HG03139 (cell line): ENCODE measurements around the gene ARHGAP9.
"Not testable (repeated sequence)": the region's sequence is repeated elsewhere in the genome, so short reads cannot be mapped to it uniquely, and the experiment has no call there.

Source experiments
- ATAC-seq: cut with Tn5 transposase; IDR thresholded peaks from one replicate; pipeline ENCODE4 v1.9.1; 2021; ENCODE audit not compliant: unreplicated experiment

Gene ARHGAP9

DNA sequence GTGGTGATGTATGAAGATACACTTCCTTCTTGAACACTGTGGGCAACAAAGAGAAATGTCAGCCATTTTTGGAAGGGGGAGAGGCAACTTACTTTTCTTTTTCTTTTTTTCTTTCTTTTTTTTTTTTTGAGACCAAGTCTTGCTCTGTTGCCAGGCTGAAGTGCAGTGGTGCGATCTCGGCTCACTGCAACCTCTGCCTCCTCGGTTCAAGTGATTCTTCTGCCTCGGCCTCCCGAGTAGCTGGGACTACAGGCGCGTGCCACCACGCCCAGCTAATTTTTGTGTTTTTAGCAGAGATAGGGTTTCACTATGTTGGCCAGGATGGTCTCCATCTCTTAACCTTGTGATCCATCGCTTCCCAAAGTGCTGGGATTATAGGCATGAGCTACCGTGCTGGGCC is 38.1 kb upstream of the ARHGAP9 start:
- not testable (repeated sequence) for ATAC-seq

DNA sequence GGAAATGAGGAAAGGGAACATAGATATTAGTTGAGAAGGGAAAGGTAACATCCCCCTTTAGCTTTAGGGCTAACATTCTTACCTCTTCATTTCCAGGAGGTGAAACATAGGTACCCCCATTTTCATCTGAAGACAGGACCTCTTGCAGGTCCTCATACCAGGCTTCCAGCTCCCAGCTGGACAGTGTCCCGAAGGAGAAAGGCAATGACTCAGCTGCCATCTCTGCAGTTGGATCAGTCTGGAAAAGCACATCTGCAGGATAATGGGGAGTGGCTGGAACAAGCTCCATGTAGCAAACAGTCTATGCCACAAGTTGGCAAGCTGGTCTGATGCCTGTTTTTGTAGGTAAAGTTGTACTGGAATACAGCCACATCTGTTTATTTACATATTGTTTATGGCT is 37.5 kb upstream of the ARHGAP9 start:
- ATAC-seq: no peak

DNA sequence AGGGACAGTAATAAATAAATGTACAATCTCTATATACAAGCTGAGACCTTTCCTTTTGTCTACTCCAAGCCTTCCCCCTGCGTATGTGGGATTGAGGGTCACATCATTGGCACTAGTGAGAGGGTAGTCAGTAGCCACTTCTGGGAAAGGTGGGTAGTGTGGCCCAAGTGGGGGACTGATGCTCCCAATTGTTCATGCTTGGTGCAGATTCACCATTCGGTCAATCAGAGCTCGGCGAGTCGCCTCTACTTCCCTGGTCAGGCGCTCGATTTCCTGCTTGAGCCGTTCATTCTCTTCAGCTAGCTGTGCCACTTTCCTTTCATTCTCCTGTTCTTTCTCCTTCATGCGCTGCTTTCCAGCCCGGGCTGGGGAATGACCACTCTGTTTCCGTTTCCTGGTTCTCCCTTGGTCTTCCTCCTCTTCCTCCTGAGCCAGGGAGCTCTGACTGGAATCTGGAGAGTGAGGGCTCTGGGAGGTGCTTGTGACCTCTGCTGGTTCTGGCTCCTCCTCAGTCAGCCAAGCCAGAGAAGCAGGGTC is 37.0 kb upstream of the ARHGAP9 start:
- ATAC-seq: no peak

DNA sequence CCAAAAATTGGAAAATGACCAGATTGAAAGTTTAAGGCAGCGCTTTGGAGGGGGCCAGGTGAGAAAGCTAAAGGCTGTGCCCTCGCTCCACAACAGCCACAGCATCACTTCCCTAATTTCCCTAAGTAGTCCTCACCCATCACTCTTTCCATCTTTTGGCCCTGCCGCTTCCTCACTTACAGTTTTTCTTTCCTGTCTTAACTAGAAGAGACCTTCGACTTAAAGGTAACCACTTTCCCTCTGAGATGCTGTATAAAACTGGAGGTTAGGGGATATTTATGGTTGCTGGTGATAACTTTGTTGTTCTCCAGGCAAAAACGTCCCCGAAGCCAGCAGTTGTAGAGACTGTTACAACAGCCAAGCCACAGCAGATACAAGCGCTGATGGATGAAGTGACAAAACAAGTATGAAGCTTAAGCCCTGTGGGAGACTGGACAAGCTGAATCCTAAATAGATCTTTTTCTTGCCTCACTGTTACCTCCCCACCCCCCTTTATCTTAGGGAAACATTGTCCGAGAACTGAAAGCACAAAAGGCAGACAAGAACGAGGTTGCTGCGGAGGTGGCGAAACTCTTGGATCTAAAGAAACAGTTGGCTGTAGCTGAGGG is 36.4 kb upstream of the ARHGAP9 start:
- ATAC-seq: no peak

DNA sequence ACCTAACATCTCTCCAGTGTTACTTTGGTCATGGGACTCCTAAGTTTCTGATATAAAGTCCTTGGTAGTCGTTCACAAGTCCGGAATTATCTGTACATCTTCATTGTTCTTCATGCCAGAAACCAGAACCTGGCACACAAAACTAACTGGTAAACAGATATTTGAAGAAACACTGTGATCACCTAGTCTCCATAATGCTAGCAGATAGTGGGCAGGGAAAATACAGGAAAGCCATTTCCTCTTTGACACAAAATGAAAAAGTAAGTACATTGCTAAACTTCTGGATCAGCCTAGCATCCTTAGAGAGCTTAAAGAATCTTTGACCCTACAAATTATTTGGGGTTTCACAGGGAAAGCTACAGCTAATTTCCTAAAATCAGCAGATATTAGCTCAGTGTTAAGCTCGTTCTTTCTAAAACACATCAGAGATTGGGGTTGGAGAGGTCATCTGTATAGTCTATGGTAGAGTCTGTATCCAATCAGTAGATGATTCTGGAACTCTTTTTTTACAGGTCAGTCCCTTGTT is 35.8 kb upstream of the ARHGAP9 start:
- no peak for ATAC-seq

DNA sequence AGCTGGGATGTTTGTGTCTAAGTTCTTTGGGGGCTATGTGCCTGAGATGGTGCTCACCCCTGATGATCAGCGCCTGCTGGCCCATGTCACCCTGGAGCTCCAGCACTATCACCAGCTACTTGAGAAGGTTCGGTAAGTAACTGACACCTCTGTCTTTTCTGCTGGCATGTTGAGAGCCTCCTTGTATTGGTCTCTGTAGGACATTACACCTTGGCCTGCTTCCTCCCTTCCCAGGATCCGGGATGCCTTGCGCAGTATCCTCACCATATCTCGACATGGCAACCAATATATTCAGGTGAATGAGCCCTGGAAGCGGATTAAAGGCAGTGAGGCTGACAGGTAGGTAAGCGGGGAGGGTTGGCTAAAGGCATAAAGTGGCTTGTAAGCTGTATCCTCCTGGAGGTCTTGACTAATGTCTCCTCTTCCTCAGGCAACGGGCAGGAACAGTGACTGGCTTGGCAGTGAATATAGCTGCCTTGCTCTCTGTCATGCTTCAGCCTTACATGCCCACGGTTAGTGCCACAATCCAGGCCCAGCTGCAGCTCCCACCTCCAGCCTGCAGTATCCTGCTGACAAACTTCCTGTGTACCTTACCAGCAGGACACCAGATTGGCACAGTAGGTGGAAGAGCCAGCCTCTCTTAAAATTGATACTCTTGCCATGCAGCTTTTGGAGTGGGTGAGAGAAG is 35.2 kb upstream of the ARHGAP9 start:
- ATAC-seq: no peak

DNA sequence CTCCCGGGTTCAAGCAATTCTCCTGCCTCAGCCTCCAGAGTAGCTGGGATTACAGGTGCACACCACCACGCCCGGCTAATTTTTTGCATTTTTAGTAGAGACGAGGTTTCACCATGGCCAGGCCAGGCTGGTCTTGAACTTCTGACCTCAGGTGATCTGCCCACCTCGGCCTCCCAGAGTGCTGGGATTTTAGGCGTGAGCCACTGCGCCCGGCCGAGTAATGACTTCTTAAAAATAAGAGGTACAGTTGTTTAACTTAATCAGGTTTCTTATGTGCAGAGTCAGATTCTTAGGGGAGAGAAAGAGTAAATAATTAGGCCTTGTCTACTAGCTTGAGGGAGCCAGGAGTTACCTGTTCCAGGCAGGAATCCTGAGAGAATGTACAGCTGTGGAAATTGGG is 34.6 kb upstream of the ARHGAP9 start:
- not testable (repeated sequence) for ATAC-seq

DNA sequence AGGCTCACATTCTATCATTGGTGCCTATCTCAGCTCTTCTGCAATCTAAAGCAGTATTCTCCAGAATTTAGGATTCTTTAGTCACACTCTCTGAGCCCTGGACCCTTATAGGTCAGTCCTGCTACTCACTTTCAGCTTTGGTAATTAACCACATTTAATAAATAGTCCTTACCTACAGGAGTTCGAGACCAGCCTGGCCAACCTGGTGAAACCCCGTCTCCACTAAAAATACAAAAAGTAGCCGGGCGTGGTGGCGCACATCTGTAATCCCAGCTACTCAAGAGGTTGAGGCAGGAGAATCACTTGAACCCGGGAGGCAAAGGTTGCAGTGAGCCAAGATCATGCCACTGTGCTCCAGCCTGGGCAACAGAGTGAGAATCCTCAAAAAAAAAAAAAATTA is 34.0 kb upstream of the ARHGAP9 start:
- ATAC-seq: not testable (repeated sequence)

DNA sequence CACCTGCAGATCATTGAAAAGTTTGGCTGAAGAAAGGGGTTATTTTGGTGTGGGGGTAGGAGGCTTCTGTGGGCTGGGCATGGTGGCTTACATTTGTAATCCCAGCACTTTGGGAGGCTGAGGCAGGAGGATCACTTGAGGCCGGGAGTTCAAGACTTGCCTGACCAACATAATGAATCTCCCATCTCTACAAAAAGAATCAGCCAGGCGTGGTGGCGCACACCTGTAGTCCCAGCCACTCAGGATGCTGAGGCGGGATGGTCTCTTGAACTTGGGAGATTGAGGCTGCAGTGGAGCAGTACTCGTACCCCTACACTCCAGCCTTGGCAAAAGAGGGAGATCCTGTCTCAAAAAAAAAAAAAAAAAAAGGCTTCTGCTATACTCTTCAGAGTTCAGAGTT is 33.6 kb upstream of the ARHGAP9 start:
- no peak for ATAC-seq

DNA sequence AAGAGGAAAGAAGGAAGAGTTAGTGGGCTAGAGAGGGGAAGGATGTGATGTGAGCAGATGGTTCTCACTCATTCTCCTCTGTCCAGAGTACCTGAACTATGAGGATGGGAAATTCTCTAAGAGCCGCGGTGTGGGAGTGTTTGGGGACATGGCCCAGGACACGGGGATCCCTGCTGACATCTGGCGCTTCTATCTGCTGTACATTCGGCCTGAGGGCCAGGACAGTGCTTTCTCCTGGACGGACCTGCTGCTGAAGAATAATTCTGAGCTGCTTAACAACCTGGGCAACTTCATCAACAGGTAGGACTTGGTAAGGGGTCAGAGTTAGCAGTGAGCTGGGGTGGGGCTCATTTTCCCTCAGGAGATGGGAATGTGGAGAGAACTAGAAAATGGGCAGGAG is 33.0 kb upstream of the ARHGAP9 start:
- no peak for ATAC-seq

DNA sequence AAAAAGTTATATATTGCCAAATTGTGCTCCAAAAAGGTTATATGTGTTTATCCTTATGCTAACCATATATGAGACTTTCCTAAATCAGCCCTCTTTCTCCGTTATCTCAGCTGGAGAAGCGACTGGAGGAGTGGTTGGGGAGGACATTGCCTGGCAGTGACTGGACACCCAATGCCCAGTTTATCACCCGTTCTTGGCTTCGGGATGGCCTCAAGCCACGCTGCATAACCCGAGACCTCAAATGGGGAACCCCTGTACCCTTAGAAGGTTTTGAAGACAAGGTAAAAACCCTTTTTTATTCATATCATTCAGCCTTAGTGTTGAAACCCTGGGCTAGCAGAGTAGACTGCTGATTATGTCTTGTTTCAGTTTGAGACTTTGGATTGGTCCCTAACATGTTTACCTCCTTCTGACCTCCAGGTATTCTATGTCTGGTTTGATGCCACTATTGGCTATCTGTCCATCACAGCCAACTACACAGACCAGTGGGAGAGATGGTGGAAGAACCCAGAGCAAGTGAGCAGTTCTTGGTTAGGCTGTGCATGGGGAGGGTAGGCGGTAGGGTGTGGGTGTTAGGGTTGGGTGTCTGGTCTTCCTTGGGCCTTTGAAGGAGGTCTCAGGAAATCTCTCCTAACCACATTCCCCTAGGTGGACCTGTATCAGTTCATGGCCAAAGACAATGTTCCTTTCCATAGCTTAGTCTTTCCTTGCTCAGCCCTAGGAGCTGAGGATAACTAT is 32.1 kb upstream of the ARHGAP9 start:
- no peak for ATAC-seq

DNA sequence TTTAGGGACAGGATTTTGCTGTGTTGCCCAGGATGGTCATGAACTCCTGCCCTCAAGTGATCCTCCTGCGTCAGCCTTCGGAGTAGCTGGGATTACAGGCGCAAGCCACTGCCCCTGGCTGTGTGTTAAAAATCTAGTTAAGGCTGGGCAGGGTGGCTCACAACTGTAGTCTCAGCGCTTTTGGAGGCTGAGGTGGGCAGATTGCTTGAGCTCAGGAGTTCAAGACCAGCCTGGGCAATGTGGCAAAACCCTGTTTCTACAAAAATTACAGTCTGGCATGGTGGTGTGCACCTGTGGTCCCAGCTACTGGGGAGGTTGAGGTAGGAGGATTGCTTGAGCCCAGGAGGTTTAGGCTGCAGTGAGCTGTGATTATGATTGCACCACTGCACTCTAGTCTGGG is 31.5 kb upstream of the ARHGAP9 start:
- no peak for ATAC-seq

DNA sequence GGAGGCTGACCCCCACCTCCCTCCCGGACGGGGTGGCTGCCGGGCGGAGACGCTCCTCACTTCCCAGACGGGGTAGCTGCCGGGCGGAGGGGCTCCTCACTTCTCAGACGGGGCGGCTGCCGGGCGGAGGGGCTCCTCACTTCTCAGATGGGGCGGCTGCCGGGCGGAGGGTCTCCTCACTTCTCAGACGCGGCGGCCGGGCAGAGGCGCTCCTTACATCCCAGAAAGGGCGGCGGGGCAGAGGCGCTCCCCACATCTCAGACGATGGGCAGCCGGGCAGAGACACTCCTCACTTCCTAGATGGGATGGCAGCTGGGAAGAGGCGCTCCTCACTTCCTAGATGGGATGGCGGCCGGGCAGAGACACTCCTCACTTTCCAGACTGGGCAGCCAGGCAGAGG is 28.1 kb upstream of the ARHGAP9 start:
- not testable (repeated sequence) for ATAC-seq

DNA sequence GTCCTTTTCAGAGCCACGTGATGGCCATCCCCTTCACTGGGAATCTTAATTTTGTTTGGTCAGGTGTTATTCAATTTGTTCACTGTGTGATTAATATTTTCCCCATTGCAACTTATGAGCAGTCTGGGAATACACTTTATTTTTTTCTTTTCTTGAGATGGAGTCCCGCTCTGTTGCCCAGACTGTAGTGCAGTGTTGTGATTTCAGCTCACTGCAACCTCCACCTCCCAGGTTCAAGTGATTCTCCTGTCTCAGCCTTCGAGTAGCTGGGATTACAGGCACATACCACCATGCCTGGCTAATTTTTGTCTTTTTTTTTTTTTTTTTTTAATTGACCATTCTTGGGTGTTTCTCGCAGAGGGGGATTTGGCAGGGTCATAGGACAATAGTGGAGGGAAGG is 26.9 kb upstream of the ARHGAP9 start:
- ATAC-seq: not testable (repeated sequence)

DNA sequence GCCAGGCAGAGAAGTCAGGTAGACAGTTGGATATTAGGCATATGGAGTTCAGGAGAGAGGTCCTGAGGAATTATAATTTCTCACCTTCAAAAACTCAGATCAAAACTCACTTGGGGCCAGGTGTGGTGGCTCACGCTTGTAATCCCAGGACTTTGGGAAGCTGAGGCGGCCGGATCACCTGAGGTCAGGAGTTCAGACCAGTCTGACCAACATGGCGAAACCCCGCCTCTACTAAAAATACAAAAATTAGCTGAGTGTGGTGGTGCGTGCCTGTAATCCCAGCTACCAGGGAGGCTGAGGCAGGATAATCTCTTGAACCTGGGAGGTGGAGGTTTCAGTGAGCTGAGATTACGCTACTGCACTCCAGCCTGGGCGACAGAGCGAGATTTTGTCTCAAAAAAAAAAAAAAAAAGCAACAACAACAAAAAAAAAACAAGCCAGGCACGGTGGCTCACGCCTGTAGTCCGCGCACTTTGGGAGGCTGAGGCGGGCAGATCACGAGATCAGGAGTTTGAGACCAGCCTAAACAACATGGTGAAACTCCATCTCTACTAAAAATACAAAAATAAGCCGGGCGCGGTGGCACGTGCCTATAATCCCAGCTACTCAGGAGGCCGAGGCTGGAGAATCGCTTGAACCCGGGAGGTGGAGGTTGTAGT is 22.8 kb upstream of the ARHGAP9 start:
- ATAC-seq: not testable (repeated sequence)

DNA sequence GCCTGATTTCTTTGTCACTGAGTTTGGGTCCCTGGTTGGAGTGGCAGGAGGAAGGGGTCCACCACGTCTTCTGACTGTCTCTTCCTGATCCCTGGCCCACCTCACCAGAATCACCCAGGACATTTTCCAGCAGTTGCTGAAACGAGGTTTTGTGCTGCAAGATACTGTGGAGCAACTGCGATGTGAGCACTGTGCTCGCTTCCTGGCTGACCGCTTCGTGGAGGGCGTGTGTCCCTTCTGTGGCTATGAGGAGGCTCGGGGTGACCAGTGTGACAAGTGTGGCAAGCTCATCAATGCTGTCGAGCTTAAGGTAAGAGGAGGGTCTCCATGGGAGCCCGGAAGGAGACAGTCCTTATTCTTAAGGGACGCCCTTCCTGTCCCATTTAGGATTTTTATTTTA is 20.5 kb upstream of the ARHGAP9 start:
- no peak for ATAC-seq

DNA sequence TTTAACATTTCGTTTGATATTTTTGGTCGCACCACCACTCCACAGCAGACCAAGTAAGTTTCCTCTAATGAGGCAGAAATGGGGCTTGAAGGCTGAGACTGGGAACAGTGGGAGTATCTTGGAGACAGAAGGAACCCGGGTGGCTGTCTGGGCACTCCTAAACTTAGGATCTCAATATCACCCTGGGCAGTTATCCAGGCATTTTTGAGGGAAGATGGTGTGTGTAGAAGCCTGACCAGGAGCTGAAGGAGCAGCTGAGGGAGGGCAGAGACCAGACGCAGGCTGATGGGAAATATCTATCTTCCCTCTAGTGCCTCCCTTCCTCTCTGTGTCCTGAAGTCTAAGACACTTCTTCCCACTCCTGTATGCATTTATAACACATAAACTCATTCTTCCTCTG is 18.9 kb upstream of the ARHGAP9 start:
- ATAC-seq: no peak

DNA sequence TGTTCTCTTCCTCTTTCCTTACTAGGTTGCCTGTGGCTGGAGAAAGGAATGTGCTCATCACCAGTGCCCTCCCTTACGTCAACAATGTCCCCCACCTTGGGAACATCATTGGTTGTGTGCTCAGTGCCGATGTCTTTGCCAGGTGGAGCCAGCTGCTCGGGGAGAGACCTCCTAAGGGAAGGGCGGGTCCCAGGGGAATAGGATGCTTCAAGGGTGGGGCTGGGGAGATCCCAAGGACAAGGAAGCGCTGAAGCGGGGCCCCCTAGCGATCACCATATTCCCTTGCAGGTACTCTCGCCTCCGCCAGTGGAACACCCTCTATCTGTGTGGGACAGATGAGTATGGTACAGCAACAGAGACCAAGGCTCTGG is 18.5 kb upstream of the ARHGAP9 start:
- ATAC-seq: no peak

DNA sequence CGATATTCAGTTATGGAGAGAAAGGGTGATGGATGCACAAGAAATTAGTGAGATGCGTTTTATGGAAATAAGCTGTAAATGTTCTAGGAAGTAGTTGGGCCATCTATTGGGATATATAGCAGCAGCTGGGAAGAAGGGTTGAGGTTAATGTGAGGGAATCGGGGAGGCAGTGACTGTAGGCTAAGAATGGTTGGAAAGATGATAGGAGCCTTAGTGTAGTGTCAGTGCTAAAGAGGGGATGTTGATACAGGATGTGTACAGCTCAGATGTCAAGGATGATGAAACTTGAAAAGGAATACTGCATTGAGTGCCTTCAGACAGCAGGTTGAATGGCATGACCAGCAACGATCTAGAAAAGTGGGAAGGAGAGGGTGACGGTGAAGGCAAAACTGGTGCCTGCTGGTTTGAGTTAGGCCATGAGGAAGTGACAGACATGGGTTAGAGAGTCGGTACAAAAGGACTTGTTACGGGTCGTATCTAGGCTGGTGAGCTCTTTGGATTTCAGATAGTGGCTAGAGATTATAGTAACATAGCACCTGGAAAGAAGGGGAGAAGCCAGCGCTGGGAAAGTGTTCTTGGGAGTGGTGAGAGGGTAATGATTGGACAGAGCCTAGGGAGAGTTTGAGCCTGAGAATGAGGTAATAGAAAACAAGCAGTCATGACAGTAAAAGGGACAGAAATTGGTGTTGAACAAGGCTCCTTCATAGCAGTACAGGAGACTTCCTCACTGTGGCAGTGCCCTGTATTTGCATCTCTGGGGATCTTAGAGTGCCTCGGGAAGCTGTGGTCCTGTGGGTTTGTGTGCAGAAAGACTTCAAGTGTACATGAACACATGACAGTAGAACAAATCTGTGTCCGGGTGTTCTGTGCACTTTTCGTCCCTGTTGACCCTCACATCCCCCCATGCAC is 17.8 kb upstream of the ARHGAP9 start:
- ATAC-seq: no peak

DNA sequence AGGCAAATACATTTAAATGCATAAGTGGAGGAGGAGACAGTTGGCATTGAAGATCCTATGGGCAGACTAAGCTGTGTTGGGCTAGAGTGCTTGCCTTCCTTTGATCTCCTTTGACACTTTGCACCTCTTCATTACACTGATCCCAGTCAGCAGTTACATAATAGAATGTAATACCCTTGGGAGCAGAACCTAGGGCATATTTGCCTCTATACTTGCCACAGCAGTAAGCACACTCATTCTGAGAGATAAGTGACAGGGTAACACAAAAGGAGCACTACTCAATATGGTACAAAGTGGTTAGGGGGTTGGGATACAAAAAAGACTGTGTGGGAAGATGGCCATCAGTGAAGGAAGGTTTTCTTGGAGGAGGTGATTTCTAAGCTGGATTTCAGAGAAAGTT is 17.2 kb upstream of the ARHGAP9 start:
- ATAC-seq: no peak
